DLD1 (cell line): Measurements from ENCODE around the gene KIF9.
"Not testable (repeated sequence)": the region's sequence is repeated elsewhere in the genome, so short reads cannot be mapped to it uniquely, and the experiment has no call there.

Experiments
- in situ Hi-C: cut with HindIII; loops from 2 replicates; pipeline ENCODE4 v1.10.0; 2017; ENCODE audit warnings: low sequenced_read_pairs

KIF9 gene

DNA sequence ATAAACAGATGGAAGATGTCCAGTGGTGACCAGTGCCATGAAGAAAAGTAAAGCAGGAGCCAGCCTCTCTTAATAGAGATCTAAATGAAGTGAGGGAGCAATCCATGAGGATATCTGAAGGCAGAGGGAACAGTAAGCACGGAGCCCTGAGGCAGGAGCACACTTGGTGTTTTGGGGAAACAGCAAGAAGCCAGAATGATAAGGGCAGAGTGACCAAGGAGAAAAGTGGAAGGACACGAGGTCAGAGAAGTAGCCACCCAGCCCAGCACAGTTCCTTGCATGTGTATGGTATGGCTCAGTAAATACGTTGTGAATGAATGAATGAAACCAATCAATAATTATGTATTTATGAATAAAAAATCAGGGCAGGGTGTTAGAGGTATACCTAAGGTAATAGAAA is 11.8 kb upstream of the KIF9 start:
- in situ Hi-C loops: no loop called here

DNA sequence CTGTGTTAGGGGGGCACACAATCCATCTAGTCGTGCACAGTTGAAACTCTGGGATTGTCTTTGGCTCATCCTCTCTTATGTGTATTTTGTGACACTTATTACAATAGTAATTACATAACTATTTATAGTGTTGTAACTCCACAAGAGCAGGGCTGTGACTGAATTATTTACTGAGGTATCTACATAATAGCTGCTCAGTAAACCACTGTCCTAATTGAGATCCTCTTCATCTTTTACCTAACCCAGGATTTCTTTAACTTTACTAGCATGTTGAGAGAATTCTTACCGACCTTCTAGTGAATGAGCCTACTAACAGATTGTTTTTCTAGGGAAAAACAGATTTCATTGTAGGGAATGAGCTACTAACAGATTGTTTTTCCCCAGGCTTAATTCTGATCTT is 11.2 kb upstream of the KIF9 start:
- in situ Hi-C loops: no loop called here

DNA sequence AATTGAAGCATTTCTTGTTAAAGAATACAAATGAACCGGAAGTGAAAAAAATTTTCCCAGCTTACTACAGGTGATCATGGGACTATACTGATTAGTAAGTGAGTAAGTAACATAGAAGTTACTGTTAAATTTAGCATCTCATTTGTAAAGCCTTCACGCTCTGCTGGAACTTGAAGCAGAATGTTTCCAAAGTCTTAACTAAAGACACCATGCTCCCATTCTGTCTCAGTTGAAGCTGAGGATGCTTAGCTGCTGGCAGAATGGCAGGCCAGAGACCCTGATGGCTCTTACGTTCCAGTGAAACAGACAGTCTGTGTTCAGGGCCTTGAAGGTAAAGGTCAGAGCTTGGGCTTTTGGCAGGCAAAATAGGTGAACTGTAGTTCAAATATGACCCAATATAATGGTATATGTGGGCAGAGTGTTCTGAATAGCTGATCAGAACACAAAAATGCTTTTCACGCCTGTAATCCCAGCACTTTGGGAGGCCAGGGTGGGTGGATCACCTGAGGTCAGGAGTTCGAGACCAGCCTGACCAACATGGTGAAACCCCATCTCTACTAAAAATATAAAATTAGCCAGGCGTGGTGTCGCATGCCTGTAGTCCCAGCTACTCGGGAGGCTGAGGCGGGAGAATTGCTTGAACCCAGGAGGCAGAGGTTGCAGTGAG is 9.3 kb upstream of the KIF9 start:
- in situ Hi-C loops: not testable (repeated sequence)

DNA sequence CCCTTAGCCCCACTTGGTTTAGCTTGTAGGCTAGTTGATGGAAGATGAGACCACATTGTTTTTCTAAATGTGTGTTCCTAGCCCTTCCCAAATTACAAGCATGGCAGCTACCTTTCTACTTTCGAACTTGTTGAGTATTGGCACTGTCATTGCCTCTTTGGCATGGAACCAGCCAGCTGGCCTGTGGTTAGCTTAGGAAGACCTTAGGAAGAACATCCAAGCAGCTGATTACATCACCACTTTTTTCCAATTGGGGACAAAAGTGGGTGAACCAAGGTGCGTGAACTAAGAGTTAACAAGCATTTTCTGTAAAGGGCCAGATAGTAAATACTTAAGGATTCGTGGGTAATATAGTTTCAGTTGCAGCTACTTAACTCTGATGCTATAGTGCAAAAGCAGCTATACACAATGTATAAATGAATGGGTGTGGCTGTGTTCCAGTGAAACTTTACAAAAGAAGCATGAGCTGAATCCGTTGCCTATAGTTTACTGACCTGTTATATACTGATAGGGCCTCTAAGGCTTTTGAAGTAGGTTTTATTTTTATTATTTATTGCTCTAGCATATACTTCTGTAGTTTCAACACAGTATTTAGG is 8.7 kb upstream of the KIF9 start:
- in situ Hi-C loops: no loop called here

DNA sequence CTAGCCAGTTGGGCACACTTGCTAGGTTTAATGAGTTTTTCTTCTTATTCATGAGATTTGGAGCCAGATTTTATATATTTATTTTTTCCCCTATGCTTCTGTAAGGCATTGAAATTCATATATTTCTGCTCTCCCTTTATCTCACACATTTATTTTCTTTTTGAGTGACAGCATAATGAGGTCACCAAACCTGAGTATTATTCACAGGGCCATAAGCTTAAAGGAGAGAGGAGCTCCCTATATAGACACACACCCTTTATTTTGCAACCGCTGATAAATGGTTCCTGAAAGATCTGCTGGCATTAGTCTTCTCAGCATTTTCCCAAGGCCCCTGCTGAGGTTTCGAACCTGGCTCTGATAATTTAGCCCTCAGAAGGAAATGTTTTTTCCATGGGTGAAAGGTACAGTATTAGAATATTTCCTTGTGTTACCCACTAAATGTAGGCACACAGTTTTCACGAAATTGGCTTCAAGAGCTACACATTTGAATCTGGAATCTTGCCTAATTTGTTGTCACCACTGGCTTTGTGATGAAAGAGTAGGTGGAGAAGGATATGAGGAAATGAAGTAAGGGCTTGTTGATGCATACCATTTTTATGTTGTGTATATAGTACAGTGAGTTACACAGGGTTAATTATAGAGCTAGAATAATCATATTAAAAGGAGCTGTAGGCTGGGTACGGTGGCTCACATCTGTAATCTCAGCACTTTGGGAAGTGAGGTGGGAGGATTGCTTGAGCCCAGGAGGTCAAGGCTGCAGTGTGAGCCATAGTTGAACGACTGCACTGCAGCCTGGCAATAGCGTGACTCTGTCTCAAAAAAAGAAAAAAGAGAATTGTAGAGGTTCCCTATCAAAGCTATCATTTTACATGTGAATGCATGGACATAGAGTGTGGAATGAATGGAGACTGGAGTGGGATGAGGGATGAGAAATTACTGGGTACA is 6.6 kb upstream of the KIF9 start:
- in situ Hi-C loops: no loop called here

DNA sequence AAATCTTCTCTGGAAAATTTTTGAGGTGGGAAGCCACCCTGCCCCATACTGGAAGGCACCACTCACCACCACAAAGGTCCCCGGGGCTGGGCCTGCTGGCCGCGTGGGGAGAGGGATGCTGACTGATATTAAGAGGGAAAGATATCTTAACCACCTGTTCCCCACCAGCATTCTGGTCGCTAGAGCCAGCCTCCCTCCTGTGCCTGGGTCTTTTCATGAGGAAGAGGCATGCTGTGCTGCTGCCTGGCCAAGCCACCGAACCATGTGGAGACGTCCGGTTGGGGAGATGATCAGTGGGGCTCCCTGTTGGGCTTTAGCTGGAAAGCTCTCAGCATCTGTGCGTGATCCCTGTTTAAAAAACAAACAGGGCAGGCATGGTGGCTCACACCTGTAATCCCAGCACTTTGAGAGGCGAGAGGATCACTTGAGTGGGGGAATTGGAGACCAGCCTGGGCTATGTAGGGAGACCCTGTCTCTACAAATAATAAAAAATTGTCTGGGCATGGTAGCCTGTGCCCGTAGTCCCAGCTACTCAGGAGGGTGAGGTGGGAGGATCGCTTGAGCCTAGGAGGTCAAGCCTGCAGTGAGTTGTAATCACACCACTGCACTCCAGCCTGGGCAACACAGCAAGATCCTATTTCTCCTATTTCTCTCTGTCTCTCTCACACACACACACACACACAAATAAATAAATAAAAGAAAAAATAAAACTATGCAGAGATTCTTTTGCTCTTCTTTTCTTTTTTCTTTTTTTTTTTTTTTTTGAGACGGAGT is 1.2 kb upstream of the KIF9 start:
- in situ Hi-C loops: no loop called here

DNA sequence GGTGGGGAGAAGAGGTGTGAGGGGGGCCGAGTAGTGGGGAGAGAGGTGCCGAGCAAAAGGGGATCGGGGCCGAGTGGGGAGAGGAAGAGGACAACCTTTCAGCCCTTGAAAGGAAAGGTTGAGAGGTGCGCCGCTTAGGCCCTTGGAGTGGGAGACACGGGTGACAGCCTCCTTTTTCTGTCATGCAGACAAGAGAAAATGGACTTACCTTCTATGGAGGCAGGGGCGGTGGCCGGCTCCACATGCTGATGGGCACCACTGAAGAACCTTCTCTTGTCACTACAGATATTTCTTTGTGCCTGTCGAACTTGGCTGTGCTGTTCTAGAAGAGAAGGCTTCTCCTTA is 566 bp upstream of the KIF9 start:
- in situ Hi-C loops: no loop called here

DNA sequence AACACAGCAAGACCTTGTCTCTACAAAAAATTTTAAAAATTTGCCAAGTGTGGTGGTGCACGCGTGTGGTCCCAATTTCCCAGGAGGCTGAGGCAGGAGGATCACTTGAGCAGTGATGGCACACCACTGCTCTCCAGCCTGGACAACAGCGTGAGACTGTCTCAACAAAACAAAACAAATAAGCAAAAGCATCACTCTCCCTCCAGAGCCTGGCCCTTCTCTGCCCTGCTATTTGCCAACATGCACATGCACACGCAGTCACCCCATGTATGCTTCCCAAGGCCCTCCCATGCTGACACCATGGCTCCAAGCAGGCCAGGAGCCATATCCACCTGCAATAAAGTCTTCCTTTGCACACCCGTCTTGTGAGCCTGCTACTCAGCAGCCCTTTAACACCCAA is 2.1 kb downstream of the KIF9 start:
- in situ Hi-C loops: no loop called here

DNA sequence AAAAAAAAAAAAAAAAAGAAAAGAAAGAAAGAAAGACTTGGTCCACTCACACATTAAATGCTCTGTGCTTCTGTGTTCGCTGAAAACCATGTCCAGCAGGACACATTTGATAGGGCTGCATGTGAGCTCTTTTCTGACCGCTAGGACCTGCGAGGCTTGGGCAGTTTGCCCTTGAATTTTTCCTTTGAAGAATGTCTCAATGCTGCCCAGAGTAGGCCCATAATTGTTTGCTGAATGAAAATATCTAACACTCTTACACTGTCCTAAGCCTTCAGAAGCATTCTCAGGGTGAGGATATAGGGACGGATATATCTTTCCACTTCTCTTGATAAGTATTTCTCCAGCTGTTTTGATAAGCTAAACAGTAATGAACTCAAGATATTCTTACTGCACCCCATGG is 6.0 kb downstream of the KIF9 start:
- in situ Hi-C loops: no loop called here

DNA sequence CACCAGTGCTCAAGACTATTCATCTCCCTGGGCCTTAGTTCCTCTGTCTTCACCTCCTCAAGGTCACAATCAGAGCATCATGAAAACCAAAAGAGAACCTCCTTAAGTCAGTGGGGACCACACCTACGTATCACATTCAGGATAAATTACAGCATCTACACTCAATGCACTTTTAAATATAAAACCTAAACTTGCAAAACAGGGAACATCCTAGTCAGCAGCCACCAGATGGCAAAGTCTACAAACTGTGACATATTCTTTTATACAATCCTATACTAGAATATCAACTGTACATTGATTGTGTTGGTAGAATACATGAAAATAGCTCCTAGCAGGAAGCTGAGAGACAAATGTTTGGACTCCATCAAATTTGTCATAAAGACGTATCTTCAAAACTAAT is 7.9 kb downstream of the KIF9 start:
- in situ Hi-C loops: no loop called here

DNA sequence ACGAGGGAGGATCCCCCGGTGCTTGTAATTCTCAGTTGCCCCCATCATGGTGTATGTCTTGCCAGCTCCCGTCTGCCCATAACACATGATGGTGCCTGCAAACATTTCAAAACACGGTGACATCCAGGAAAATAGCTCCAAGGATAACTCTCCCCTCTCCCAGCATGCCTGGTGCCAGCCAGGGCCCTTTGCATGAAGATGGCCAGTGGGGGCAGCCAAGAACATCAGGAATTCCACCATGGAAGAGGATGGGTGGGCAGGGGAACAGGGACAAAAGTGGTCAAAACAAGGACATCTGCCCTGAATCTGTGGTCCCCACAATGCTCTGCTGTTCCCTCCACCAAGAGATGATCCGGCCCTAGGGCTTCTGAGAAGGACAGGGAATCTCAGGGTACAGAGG is 9.0 kb downstream of the KIF9 start:
- in situ Hi-C loops: no loop called here

DNA sequence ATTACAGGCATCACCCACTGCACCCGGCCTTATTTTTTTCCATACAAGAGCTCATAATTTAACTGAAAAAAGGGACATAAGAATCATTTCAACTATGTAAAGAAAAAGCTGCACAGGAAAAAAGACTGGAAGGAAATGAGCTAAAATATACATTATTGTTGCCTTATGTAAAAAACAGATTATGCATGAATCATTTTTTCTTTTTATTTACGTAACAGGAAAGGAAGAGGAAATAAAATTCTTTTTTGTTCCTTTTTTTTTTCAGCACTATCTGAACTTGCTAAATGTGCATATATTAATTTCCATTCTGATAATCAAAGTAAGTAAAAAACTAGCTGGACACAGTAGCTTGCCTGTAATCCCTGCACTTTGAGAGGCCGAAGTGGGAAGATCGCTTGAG is 12.1 kb downstream of the KIF9 start:
- in situ Hi-C loops: no loop called here

DNA sequence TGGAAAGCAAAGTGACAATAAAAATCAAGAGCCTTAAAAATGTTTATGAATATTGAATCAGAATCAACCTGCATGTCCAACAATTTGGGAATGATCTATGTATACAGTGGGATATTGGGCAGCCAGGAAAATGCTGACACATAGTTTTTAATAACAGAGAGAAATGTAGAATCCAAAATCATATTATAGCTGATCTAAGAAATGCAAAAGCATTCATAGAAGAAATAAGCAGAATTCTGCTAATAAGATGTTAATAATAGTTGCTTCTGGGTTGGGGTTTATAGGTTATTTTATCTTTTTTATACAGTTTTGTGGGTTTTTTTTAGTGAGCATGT is 15.1 kb downstream of the KIF9 start:
- in situ Hi-C loops: no loop called here

DNA sequence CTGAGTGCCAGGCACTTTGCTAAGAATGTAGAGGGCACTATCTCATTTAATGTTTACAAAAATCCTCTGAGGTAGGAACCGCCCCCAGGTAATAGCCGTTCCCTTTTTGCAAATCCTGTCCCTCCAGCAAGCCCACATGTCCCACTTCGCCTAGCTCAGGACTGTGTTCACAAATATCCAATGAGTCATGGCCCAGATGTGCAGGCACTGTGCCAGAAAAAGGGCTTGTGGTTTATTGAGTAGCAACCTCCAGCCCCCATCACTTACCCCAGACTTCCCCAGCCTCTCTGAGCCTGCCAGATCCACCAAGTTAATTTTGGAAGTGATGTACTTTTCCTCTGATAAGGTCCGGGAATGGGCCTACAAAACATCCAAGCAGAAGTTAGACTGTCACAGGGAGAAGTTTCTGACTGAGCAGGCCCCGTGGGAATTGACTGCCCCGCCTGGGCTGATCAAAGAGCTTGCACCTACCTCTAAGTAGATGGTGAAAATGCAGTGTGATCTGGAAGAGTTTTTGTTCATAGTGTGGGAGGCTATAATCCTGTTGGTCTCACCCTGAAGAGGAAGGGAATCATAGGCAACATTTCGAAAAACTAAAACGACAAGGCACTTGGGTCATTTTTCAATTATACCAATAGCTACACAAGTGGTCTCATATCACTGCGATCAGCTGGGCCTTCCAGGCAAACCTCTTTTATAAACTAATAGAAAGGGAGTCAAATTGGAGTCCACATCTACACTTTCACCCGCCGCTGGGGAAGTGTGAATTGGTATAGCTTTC is 15.7 kb downstream of the KIF9 start:
- in situ Hi-C loops: no loop called here

DNA sequence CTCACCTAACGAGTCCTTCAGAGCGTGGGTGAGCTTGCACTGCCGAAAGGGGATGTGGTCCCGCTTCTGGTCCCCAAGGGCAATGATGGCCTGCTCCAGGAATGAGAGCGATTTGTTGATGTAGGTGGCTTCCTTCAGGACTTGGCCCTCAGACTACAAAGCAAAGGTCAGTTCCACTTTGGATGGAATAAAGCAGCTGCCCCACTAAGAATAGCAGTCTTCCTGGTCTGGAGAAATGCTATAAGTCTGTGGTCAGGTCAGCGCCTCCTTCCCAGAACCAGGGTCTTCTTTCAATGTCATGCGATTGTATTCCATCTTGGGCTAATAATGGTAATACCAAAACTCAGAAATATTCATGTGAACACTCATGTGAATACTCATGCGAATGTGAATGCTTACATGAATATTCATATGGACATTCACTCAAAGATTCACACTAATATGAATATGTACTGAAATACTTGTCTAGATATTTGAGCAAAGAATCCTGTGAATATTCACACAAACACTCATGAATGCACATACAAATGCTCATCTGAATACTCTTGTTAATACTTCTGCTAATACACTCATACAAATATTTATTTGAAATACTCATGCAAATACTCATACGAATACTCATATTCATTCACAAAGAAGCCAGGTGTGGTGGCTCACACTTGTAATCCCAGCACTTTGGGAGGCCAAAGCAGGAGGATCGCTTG is 16.7 kb downstream of the KIF9 start:
- in situ Hi-C loops: no loop called here

DNA sequence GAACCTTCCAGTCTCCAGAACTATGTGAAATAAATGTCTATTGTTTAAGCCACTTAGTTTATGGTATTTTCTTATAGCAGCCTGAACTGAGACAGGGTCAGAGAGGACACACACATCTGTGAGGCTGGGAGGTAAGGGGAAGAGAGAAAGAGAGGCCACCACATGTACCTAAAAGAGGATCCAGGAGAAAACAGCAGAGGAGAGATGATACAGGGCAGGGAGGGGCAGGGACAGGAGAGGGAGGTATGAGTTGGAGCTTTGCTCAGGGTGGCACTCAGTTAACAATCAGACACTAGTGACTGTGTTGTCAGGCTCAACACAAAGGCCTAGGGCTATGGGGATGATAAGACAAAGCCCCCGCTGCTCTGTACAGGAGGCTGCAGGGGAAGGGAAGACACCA is 17.6 kb downstream of the KIF9 start:
- in situ Hi-C loops: no loop called here

DNA sequence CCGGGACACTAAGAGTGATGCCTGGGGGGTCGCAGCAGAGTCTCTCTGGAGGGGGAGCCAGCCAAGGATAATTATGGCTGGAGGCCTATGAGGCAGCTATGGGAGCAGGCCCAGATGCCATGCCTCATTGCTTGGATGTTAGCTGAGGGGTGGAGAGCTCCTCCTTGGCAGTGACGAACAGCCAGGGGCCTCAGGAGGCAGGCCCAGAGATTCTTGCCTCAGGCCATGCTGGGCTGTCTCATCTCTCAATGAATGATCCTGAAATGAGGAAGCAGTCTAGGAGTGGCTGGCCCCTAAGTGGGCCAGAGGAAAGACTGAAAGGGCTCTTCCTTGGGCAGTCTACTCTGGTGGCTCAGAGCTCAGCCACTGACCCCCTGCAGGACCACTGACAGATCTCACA is 21.3 kb downstream of the KIF9 start:
- in situ Hi-C loops: no loop called here

DNA sequence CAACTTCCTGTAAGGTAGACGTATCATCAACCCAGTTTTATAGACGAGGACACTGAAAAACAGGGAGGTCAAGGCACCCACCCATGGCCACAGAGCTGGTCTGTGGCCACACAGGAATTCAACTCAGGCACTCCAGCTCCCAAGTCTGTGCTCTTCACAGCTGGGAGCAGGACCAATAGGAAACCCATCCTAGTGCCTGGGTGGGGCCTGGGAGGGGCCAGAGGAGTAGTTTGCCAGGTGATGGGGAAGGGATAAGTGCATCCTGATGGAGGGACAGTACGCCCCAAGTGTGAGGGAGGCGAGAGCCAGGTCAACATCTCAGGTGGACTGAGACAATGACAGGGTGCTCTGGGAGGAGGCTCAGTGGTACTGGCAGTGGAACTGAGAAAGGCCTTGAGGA is 22.0 kb downstream of the KIF9 start:
- in situ Hi-C loops: no loop called here

DNA sequence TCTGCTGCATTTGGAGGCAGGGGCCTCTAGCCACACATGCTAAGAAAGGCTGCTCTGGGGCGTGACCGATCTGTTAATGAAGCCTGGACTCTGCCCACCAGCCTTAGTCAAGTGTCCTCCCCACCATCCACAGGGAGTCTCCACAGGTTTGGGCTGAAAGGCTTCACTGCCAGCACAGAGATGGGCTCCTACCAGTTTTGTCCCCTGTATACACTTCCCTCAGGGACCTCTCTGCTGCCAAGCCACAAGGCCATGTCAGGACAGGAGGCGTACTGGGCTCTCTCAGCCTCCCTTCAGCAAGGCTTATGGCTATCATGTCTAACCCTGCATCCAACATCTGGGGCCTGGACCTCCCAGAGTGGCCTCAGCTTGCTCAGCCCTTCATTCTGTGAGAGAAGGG is 23.5 kb downstream of the KIF9 start:
- in situ Hi-C loops: no loop called here

DNA sequence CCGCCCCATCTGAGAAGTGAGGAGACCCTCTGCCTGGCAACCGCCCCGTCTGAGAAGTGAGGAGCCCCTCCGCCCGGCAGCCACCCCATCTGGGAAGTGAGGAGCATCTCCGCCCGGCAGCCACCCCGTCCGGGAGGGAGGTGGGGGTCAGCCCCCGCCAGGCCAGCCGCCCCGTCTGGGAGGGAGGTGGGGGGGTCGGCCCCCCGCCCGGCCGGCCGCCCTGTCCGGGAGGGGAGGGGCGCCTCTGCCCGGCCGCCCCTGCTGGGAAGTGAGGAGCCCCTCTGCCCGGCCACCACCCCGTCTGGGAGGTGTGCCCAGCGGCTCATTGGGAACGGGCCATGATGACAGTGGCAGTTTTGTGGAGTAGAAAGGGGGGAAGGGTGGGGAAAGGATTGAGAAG is 26.3 kb downstream of the KIF9 start:
- in situ Hi-C loops: not testable (repeated sequence)
